RWPE2 (cell line): ENCODE data around the gene TMC6.

Experiments used
- ATAC-seq: fragments of 200-7000 bp; cut with Tn5 transposase; 3 replicates; pipeline ENCODE4 v1.9.1; 2021; ENCODE audit warnings: low read depth
- DNase-seq: peaks from one replicate; pipeline ENCODE4 v3.0.0-alpha.2; 2020; ENCODE audit warnings: low spot score
- H3K27ac ChIP-seq: fragments of 450-650 bp; 2 replicates; pipeline ENCODE4 v1.5.1; 2017; ENCODE audit warnings: mild to moderate bottlenecking; ENCODE audit not compliant: poor library complexity, severe bottlenecking
- H3K27me3 ChIP-seq: fragments of 250-450 bp; sonication (Bioruptor Pico); 2 replicates; pipeline ENCODE4 v1.5.1; 2021; ENCODE audit warnings: mild to moderate bottlenecking, moderate library complexity; ENCODE audit not compliant: insufficient read depth, poor library complexity, severe bottlenecking
- H3K36me3 ChIP-seq: fragments of 250-450 bp; sonication (Bioruptor Pico); 2 replicates; pipeline ENCODE4 v1.5.1; 2020; ENCODE audit warnings: low read depth, mild to moderate bottlenecking, moderate library complexity
- H3K4me1 ChIP-seq: fragments of 250-450 bp; sonication (Bioruptor Pico); 2 replicates; pipeline ENCODE4 v1.5.1; 2021; ENCODE audit warnings: mild to moderate bottlenecking, moderate library complexity; ENCODE audit not compliant: insufficient read depth, poor library complexity, severe bottlenecking
- H3K4me3 ChIP-seq: fragments of 250-450 bp; sonication (Bioruptor Pico); 2 replicates; pipeline ENCODE4 v1.5.1; 2021; ENCODE audit warnings: mild to moderate bottlenecking, moderate library complexity; ENCODE audit not compliant: severe bottlenecking
- H3K9me3 ChIP-seq: fragments of 250-450 bp; sonication (Bioruptor Pico); 2 replicates; pipeline ENCODE4 v1.5.1; 2021; ENCODE audit warnings: mild to moderate bottlenecking, moderate library complexity; ENCODE audit not compliant: severe bottlenecking
- TF ChIP-seq, protein P1 (sequence below): fragments of 450-650 bp; IDR thresholded peaks from one replicate; pipeline ENCODE4 v1.5.1; 2017; ENCODE audit warnings: mild to moderate bottlenecking, moderate library complexity; ENCODE audit not compliant: poor library complexity, severe bottlenecking

TMC6 gene

DNA sequence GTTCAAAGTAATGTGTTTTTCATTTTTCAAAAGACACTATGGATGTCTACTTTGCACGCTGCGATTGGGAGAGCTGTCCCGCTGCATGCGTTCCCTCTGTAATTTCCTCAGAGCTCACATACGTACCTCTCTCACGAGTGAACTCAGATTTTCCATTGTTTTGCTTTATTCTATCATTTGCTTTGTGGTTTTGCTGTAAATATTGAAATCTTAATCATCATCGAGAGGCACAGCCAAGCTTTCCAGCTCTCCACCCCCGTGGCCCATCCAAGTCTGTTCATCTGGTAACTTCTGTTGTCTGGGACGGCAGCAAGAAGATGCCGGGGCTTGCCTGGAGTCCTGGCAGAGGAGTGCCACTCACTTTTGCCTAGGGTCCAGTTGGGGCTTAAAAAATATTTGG is 21.1 kb downstream of the TMC6 start:
- H3K27ac ChIP-seq, result no peak overlapping the region
- no peak for DNase-seq
- H3K27me3 ChIP-seq, result no peaks in the 10 kb centered on the region
- H3K4me3 ChIP-seq, result no peak overlapping the region
- H3K4me1 ChIP-seq, result no peaks in the 10 kb centered on the region
- TF ChIP-seq, protein P1, sequence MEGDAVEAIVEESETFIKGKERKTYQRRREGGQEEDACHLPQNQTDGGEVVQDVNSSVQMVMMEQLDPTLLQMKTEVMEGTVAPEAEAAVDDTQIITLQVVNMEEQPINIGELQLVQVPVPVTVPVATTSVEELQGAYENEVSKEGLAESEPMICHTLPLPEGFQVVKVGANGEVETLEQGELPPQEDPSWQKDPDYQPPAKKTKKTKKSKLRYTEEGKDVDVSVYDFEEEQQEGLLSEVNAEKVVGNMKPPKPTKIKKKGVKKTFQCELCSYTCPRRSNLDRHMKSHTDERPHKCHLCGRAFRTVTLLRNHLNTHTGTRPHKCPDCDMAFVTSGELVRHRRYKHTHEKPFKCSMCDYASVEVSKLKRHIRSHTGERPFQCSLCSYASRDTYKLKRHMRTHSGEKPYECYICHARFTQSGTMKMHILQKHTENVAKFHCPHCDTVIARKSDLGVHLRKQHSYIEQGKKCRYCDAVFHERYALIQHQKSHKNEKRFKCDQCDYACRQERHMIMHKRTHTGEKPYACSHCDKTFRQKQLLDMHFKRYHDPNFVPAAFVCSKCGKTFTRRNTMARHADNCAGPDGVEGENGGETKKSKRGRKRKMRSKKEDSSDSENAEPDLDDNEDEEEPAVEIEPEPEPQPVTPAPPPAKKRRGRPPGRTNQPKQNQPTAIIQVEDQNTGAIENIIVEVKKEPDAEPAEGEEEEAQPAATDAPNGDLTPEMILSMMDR, result no peak
- H3K9me3 ChIP-seq, result no peaks in the 10 kb centered on the region
- no peak for ATAC-seq
- no peaks in the 10 kb centered on the region for H3K36me3 ChIP-seq

DNA sequence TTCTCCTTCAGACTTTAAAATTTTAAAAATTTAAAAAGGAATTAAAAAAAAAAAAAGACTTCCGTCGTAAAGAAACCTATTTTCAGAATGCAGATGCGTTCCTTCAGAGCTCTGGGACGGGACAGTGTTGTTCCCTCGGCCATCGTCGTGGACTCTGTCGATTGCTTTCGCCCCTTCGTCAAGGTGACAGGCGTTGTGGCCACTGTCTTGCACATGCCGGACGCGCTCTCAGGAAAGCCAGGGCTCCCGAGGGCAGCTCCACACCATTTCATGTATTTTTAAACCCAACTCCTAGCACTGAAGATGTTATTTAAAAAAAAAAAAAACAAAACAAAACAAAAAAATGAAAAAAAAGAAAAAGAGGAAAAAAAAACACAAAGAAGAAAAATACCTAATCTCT is 22.3 kb downstream of the TMC6 start:
- no peak overlapping the region for H3K4me3 ChIP-seq
- H3K9me3 ChIP-seq, result no peaks in the 10 kb centered on the region
- TF ChIP-seq, protein P1, result no peak
- H3K36me3 ChIP-seq, result no peaks in the 10 kb centered on the region
- no peak overlapping the region for H3K27ac ChIP-seq
- no peaks in the 10 kb centered on the region for H3K27me3 ChIP-seq
- DNase-seq (no peak), ATAC-seq (no peak)
- no peaks in the 10 kb centered on the region for H3K4me1 ChIP-seq

- H3K36me3 ChIP-seq, result no peaks in the 10 kb centered on the region
Observed at GRCh38 chr17:78105551-78105950, 23.0 kb downstream of the TMC6 start.

DNA sequence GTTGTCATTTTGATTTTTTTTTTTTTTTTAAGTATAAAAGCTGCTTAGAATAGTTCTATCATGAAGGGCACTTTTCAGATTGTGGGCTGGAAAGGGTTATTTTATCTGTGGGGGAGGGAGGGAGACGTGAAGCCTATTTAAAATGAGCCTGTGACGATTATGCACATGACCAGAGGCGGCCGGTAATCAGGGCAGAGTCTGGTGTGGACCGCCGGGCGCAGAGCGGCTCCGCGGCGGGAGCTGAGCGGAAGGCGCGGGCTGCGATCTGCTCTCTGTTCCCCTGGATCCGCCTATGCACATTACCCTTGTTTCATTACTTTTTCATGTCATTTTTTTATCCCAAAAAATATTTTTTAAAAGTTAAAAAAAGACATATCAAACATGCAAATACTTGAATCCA is 23.5 kb downstream of the TMC6 start:
- ATAC-seq, result no peak
- H3K4me1 ChIP-seq, result no peaks in the 10 kb centered on the region
- DNase-seq, result no peak
- no peak overlapping the region for H3K27ac ChIP-seq
- TF ChIP-seq, protein P1, result no peak
- no peak overlapping the region for H3K4me3 ChIP-seq
- no peaks in the 10 kb centered on the region for H3K9me3 ChIP-seq
- no peaks in the 10 kb centered on the region for H3K36me3 ChIP-seq
- no peaks in the 10 kb centered on the region for H3K27me3 ChIP-seq

More at GRCh38 chr17:78105551-78105950, 23.0 kb downstream of the TMC6 start:
- H3K27me3 ChIP-seq, result no peaks in the 10 kb centered on the region
- H3K27ac ChIP-seq, result no peak overlapping the region
- ATAC-seq (no peak), DNase-seq (no peak)
- no peaks in the 10 kb centered on the region for H3K9me3 ChIP-seq
- no peak overlapping the region for H3K4me3 ChIP-seq
- TF ChIP-seq, protein P1, result no peak
- H3K4me1 ChIP-seq, result no peaks in the 10 kb centered on the region

DNA sequence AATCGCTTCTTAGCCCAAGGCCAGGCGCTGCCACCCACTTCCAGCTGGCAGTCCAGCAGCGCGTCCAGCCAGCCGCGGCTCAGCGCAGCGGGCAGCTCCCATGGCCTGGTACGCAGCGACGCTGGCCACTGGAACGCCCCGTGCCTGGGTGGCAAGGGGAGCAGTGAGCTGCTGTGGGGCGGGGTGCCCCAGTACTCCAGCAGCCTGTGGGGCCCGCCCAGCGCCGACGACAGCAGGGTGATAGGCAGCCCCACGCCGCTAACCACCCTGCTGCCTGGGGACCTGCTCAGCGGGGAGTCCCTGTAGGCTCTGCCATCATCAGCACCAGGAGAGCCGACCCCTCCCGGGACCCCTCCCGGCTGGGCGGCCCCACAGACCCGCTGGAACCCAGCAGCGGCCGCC is 24.0 kb downstream of the TMC6 start:
- DNase-seq, result no peak
- Histone ChIP-seq H3K27me3 (no peaks in the 10 kb centered on the region), H3K4me3 (no peak overlapping the region), H3K27ac (no peak overlapping the region), H3K36me3 (no peaks in the 10 kb centered on the region), H3K4me1 (no peaks in the 10 kb centered on the region), H3K9me3 (no peaks in the 10 kb centered on the region)
- ATAC-seq, result no peak
- TF ChIP-seq, protein P1, result no peak
